Activated T-cell treated with anti-CD3 and anti-CD28 coated beads, Interleukin-2, amount 50 U/mL, for 24 hours (primary cell): ENCODE results near the gene IRF4.
"Not testable (repeated sequence)": the region's sequence is repeated elsewhere in the genome, so short reads cannot be mapped to it uniquely, and the experiment has no call there.

ENCODE experiments used
- DNase-seq: peaks from one replicate; pipeline ENCODE4 v3.0.0-alpha.2; 2020
- H3K27ac Mint-ChIP-seq: 2 replicates; pipeline ENCODE4 v1.8.0; 2020; ENCODE audit warnings: mild to moderate bottlenecking, mixed read lengths
- H3K27me3 Mint-ChIP-seq: 2 replicates; pipeline ENCODE4 v1.8.0; 2020; ENCODE audit warnings: mixed read lengths
- H3K36me3 Mint-ChIP-seq: 2 replicates; pipeline ENCODE4 v1.8.0; 2020; ENCODE audit warnings: low read depth, mixed read lengths
- H3K4me1 Mint-ChIP-seq: 2 replicates; pipeline ENCODE4 v1.8.0; 2020; ENCODE audit warnings: low read depth, mixed read lengths
- H3K4me3 Mint-ChIP-seq: 2 replicates; pipeline ENCODE4 v1.8.0; 2020; ENCODE audit warnings: mild to moderate bottlenecking, moderate library complexity, mixed read lengths
- H3K9me3 Mint-ChIP-seq: 2 replicates; pipeline ENCODE4 v1.8.0; 2020; ENCODE audit warnings: mixed read lengths

IRF4 gene

DNA sequence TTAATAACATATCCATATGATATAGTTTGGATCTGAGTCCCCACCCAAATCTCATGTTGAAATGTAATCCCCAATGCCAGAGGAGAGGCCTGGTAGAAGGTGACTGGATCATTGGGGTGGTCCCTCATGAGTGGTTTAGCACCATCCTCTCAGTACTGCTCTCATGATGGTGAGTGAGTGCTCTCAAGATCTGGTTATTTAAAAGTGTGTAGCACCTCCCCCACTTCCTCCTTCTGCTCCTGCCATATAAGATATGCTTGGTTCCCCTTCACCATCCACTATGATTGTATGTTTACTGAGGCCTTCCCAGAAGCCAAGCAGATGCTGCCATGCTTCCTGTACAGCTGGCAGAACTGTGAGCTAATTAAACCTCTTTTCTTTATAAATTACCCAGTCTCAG is 22.9 kb downstream of the IRF4 start:
- Mint-ChIP-seq H3K36me3 (peaks cover 63% of the 10 kb centered on the region), H3K4me3 (no peak overlapping the region), H3K9me3 (peaks cover 13% of the 10 kb centered on the region), H3K27me3 (no peaks in the 10 kb centered on the region), H3K4me1 (peaks cover 48% of the 10 kb centered on the region), H3K27ac (peak overlapping the region; percentile 34)
- no peak for DNase-seq

DNA sequence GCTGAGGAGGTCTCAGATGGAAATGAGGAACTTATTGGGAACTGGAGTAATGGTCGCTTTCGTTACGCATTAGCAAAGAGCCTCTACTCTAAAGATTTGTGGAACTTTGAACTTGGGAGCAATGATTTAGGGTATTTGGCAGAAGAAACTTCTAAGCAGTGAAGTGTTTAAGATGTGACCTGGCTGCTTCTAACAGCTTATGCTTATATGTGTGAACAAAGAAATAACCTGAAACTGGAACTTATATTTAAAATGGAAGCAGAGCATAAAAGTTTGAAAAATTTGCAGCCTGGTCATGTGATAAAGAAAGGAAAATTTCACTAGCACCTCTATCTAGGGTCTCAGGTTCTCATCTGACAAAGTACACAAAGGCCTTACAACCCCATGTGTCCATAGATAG is 23.5 kb downstream of the IRF4 start:
- peaks cover 47% of the 10 kb centered on the region for H3K4me1 Mint-ChIP-seq
- no peaks in the 10 kb centered on the region for H3K27me3 Mint-ChIP-seq
- no peak overlapping the region for H3K4me3 Mint-ChIP-seq
- DNase-seq = no peak
- peaks cover 13% of the 10 kb centered on the region for H3K9me3 Mint-ChIP-seq
- H3K36me3 Mint-ChIP-seq = peaks cover 57% of the 10 kb centered on the region
- H3K27ac Mint-ChIP-seq = peak overlapping the region; percentile 28

- peaks cover 3% of the 10 kb centered on the region for H3K9me3 Mint-ChIP-seq
- no peaks in the 10 kb centered on the region for H3K27me3 Mint-ChIP-seq
- H3K4me1 Mint-ChIP-seq = peaks cover 31% of the 10 kb centered on the region
- no peak overlapping the region for H3K27ac Mint-ChIP-seq
- DNase-seq = no peak
- no peaks in the 10 kb centered on the region for H3K36me3 Mint-ChIP-seq
- no peak overlapping the region for H3K4me3 Mint-ChIP-seq
Measured at GRCh38 chr6:421211-421610, 29.7 kb downstream of the IRF4 start.

DNA sequence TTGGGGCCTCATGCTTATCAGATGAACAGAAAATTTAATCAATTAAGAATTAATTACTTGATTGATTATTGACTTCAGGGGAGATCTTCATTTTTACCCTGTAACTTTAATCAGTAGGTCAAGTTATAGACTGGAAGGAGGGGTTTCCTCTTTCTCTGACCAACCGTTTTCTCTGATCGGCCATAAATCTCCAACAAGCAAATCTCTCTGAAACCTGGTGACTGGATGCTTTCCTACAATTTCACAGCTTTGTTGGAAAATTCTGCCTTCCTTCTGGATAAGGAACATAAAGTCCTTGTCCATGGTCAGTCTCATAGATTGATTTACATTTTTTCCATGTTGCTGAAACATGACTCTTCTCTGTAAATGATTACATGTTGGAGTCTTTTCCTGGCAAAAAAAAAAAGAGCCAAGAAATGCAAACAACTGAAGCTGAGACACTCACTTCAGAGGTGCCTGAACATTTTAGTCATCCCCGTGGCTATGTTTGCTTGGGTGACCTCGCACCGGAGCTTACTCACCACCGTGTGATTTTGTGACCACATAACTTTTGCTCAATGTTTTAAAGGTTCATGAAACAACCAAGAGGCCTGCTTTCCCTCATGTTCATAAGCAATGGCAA is 31.0 kb downstream of the IRF4 start:
- no peak overlapping the region for H3K4me3 Mint-ChIP-seq
- H3K9me3 Mint-ChIP-seq = peaks cover 3% of the 10 kb centered on the region
- DNase-seq = no peak
- H3K27ac Mint-ChIP-seq = peak overlapping the region; percentile 89
- no peaks in the 10 kb centered on the region for H3K27me3 Mint-ChIP-seq
- H3K4me1 Mint-ChIP-seq = peaks cover 36% of the 10 kb centered on the region
- no peaks in the 10 kb centered on the region for H3K36me3 Mint-ChIP-seq

GRCh38 chr6:423055-423798 is 31.7 kb downstream of the IRF4 start:
- peak overlapping the region; percentile 89 for H3K27ac Mint-ChIP-seq
- peaks cover 3% of the 10 kb centered on the region for H3K9me3 Mint-ChIP-seq
- DNase-seq = no peak
- no peaks in the 10 kb centered on the region for H3K27me3 Mint-ChIP-seq
- no peaks in the 10 kb centered on the region for H3K36me3 Mint-ChIP-seq
- no peak overlapping the region for H3K4me3 Mint-ChIP-seq
- peaks cover 40% of the 10 kb centered on the region for H3K4me1 Mint-ChIP-seq

GRCh38 chr6:423799-424345 is 32.3 kb downstream of the IRF4 start:
- Mint-ChIP-seq H3K9me3 (peaks cover 3% of the 10 kb centered on the region), H3K4me1 (peaks cover 45% of the 10 kb centered on the region), H3K4me3 (no peak overlapping the region), H3K27ac (peak overlapping the region; percentile 89), H3K27me3 (no peaks in the 10 kb centered on the region), H3K36me3 (no peaks in the 10 kb centered on the region)
- DNase-seq = no peak

DNA sequence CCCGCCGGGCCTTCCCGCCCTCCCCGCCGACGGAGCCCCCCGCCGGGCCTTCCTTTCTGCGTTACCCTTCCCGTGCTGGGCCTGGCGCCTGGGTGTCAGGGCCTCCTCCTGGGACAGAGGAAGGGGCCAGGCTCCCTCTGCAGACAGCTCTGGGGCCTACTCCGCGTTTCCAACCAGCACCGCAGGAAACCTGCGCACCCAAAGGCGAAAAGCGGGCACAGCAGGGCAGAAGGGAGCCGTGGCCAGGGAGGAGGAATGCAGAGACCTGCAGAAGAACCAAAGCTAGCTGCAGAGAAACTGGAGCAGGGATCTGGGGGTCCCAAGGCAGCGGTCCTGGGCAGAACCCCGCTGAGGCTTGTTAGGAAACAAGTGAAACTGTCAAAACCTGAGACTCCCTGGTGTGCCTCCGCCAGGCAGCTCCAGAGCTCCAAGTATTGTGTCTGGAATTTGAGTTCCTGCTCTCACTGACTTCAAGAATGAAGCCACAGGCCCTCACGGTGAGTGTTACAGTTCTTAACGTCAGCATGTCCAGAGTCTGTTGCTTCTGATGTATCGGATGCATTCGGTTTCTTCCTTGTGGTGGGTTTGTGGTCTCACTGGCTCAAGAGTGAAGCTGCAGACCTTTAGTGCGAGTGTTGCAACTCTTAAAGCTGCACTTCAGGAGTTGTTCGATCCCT is 33.3 kb downstream of the IRF4 start:
- H3K27ac Mint-ChIP-seq = no peak overlapping the region

GRCh38 chr6:425418-425788 is 33.9 kb downstream of the IRF4 start:
- not testable (repeated sequence) for H3K27me3 Mint-ChIP-seq, H3K4me3 Mint-ChIP-seq, H3K36me3 Mint-ChIP-seq, H3K27ac Mint-ChIP-seq, H3K9me3 Mint-ChIP-seq, DNase-seq
- H3K4me1 Mint-ChIP-seq = peaks cover 52% of the 10 kb centered on the region

More for the DNA sequence above, 33.3 kb downstream of the IRF4 start:
- peaks cover 49% of the 10 kb centered on the region for H3K4me1 Mint-ChIP-seq
- H3K27me3 Mint-ChIP-seq = no peaks in the 10 kb centered on the region
- H3K9me3 Mint-ChIP-seq = peaks cover 3% of the 10 kb centered on the region
- no peak for DNase-seq
- no peak overlapping the region for H3K4me3 Mint-ChIP-seq
- no peaks in the 10 kb centered on the region for H3K36me3 Mint-ChIP-seq

DNA sequence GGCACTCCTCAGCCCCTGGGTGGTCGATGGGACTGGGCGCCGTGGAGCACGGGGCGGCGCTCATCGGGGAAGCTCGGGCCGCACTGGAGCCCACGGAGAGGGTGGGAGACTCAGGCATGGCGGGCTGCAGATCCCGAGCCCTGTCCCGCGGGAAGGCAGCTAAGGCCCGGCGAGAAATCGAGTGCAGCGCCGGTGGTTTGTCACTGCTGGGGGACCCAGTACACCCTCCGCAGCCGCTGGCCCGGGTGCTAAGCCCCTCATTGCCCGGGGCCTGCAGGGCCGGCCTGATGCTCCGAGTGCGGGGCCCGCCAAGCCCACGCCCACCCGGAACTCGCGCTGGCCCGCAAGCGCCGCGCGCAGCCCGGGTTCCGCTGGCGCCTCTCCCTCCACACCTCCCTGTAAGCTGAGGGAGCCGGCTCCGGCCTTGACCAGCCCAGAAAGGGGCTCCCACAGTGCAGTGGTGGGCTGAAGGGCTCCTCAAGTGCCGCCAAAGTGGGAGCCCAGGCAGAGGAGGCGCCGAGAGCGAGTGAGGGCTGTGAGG is 34.7 kb downstream of the IRF4 start:
- not testable (repeated sequence) for H3K27ac Mint-ChIP-seq
- peaks cover 59% of the 10 kb centered on the region for H3K4me1 Mint-ChIP-seq

DNA sequence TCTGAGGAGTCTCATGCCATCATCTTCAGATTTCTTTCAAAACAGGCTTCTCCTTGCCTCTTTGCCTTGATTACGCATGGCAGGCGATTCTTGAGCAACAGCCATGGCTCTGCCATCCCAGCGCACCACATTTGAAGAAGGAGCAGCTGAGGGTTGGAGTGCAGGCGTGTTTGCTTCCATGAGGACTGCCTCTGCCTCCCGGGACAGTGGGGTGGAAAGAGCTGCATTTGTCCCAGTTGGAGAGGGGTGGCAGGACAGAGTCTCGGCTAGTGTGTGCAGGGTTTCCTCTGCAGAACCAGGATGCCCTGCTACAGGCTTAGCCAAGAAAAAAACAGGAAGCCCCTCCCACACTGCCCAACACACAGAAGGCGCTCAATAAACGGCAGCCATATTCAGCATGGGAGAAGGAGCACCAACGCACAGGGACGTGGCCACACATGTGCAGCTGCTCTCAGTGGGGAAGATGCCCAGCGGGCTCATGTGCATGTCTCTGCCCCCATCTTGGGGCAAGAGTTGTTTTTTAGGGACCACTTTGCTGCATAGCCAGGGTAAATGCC is 36.6 kb downstream of the IRF4 start:
- Mint-ChIP-seq H3K27me3 (no peaks in the 10 kb centered on the region), H3K4me1 (peaks cover 68% of the 10 kb centered on the region), H3K4me3 (no peak overlapping the region), H3K27ac (no peak overlapping the region), H3K36me3 (no peaks in the 10 kb centered on the region), H3K9me3 (no peaks in the 10 kb centered on the region)
- no peak for DNase-seq

More for the DNA sequence above, 34.7 kb downstream of the IRF4 start:
- not testable (repeated sequence) for H3K4me3 Mint-ChIP-seq, DNase-seq, H3K9me3 Mint-ChIP-seq, H3K36me3 Mint-ChIP-seq, H3K27me3 Mint-ChIP-seq

GRCh38 chr6:429515-430121 is 38.1 kb downstream of the IRF4 start:
- peak; percentile 37 for DNase-seq
- no peaks in the 10 kb centered on the region for H3K36me3 Mint-ChIP-seq
- H3K27ac Mint-ChIP-seq = peak overlapping the region; percentile 83
- H3K27me3 Mint-ChIP-seq = no peaks in the 10 kb centered on the region
- H3K4me3 Mint-ChIP-seq = no peak overlapping the region
- H3K9me3 Mint-ChIP-seq = no peaks in the 10 kb centered on the region
- H3K4me1 Mint-ChIP-seq = peaks cover 74% of the 10 kb centered on the region

DNA sequence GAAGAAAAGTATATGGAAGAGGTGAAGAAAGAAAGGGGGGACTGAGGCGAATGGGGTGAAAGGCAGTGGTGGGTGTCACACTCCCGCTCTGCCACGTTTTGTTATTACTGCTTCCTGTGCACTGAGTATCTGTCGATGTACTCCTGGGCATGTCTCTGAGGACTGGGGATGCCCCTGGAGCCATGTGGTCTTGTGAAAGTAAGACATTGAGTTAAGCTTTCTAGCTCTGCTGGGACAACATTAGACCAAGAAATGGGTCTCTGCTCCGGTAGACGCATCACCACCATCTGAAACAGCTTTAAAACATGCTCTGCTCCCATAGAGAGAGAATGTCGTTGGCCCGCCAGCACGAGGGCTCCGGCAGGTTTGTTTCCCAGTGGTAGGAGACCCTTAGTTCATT is 40.0 kb downstream of the IRF4 start:
- Mint-ChIP-seq H3K9me3 (no peaks in the 10 kb centered on the region), H3K4me1 (peaks cover 77% of the 10 kb centered on the region)
- DNase-seq = peak; percentile 35

GRCh38 chr6:431986-432385 is 40.4 kb downstream of the IRF4 start:
- no peaks in the 10 kb centered on the region for H3K27me3 Mint-ChIP-seq
- peaks cover 81% of the 10 kb centered on the region for H3K4me1 Mint-ChIP-seq
- H3K27ac Mint-ChIP-seq = peak overlapping the region; percentile 83
- H3K9me3 Mint-ChIP-seq = no peaks in the 10 kb centered on the region
- H3K36me3 Mint-ChIP-seq = no peaks in the 10 kb centered on the region
- peak; percentile 71 for DNase-seq
- peak overlapping the region; percentile 6 for H3K4me3 Mint-ChIP-seq

More for the DNA sequence above, 40.0 kb downstream of the IRF4 start:
- Mint-ChIP-seq H3K4me3 (peak overlapping the region; percentile 6), H3K27me3 (no peaks in the 10 kb centered on the region), H3K27ac (peak overlapping the region; percentile 83), H3K36me3 (no peaks in the 10 kb centered on the region)
